ENCODE results near the gene TBC1D8. TPM values are rescaled to one million over a fixed set of nuclear protein-coding genes. Genes with fewer than 3 reads are reported as not detected.

TBC1D8 gene
- total and polyA plus RNA-seq, 2 experiments from 2014 or later: 18.0 to 36.9 TPM

- TF ChIP-seq, protein P1, sequence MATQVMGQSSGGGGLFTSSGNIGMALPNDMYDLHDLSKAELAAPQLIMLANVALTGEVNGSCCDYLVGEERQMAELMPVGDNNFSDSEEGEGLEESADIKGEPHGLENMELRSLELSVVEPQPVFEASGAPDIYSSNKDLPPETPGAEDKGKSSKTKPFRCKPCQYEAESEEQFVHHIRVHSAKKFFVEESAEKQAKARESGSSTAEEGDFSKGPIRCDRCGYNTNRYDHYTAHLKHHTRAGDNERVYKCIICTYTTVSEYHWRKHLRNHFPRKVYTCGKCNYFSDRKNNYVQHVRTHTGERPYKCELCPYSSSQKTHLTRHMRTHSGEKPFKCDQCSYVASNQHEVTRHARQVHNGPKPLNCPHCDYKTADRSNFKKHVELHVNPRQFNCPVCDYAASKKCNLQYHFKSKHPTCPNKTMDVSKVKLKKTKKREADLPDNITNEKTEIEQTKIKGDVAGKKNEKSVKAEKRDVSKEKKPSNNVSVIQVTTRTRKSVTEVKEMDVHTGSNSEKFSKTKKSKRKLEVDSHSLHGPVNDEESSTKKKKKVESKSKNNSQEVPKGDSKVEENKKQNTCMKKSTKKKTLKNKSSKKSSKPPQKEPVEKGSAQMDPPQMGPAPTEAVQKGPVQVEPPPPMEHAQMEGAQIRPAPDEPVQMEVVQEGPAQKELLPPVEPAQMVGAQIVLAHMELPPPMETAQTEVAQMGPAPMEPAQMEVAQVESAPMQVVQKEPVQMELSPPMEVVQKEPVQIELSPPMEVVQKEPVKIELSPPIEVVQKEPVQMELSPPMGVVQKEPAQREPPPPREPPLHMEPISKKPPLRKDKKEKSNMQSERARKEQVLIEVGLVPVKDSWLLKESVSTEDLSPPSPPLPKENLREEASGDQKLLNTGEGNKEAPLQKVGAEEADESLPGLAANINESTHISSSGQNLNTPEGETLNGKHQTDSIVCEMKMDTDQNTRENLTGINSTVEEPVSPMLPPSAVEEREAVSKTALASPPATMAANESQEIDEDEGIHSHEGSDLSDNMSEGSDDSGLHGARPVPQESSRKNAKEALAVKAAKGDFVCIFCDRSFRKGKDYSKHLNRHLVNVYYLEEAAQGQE (IDR thresholded peaks at IDR 0.05; ENCODE audit: unreplicated experiment): no peak
- TF ChIP-seq ZNF114 (CRISPR knock-in tag; IDR thresholded peaks at IDR 0.05) (no peak), EZH2 (IDR thresholded peaks at IDR 0.05; ENCODE audit: low read depth, unreplicated experiment) (no peak), CTCF (conservative IDR thresholded peaks at IDR 0.05; ENCODE audit: low read depth in 2 of 2) (no peak), STAT1 (IDR thresholded peaks at IDR 0.05; ENCODE audit: unreplicated experiment) (no peak)
These were observed 17.6 kb downstream of the TBC1D8 start (continued) for GRCh38 chr2:101133492-101134100.

GRCh38 chr2:101132202-101132601, 19.0 kb downstream of the TBC1D8 start:
- Mint-ChIP-seq H3K4me1 (peaks cover 34% of the 10 kb centered on the region), H3K9me3 (no peaks in the 10 kb centered on the region), H3K27me3 (ENCODE audit: insufficient read depth, low read depth, poor library complexity) (peaks cover 3% of the 10 kb centered on the region), H3K36me3 (ENCODE audit: low read depth) (peaks cover 6% of the 10 kb centered on the region; the same call in 1 of the 3 replicates), H3K27ac (no peak overlapping the region), H3K4me3 (no peak overlapping the region)
- H3K27ac ChIP-seq (ENCODE audit: low read depth): no peak overlapping the region
- DNase-seq (ENCODE audit: low spot score) (no peak), ATAC-seq (no peak)
- no peaks in the 10 kb centered on the region for H3F3A ChIP-seq (replicated peaks; ENCODE audit: low read depth)
- no peaks in the 10 kb centered on the region for H3K27me3 ChIP-seq (ENCODE audit: insufficient read depth)
- H2AFZ ChIP-seq: no peak overlapping the region
- H3K36me3 ChIP-seq (ENCODE audit: insufficient read depth): no peaks in the 10 kb centered on the region
- peaks cover 99% of the 10 kb centered on the region for H3K79me2 ChIP-seq (replicated peaks; ENCODE audit: insufficient read depth)
- no peak overlapping the region for H3K4me3 ChIP-seq
- H3K4me1 ChIP-seq (ENCODE audit: insufficient read depth): peaks cover 33% of the 10 kb centered on the region
- H4K20me1 ChIP-seq (replicated peaks; ENCODE audit: insufficient read depth): peaks cover 27% of the 10 kb centered on the region
- no peak overlapping the region for H3K4me2 ChIP-seq
- TF ChIP-seq, protein P1 (IDR thresholded peaks at IDR 0.05; ENCODE audit: unreplicated experiment): no peak
- TF ChIP-seq STAT1 (IDR thresholded peaks at IDR 0.05; ENCODE audit: unreplicated experiment): no peak
- TF ChIP-seq NANOG (IDR thresholded peaks at IDR 0.05; ENCODE audit: borderline replicate concordance): no peak
- no peak for TF ChIP-seq CREB1 (CRISPR knock-in tag; IDR thresholded peaks at IDR 0.05; ENCODE audit: low read depth)
- TF ChIP-seq, protein P2, sequence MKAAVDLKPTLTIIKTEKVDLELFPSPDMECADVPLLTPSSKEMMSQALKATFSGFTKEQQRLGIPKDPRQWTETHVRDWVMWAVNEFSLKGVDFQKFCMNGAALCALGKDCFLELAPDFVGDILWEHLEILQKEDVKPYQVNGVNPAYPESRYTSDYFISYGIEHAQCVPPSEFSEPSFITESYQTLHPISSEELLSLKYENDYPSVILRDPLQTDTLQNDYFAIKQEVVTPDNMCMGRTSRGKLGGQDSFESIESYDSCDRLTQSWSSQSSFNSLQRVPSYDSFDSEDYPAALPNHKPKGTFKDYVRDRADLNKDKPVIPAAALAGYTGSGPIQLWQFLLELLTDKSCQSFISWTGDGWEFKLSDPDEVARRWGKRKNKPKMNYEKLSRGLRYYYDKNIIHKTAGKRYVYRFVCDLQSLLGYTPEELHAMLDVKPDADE (IDR thresholded peaks at IDR 0.05): no peak
- no peak for TF ChIP-seq POLR2AphosphoS5 (IDR thresholded peaks at IDR 0.05; ENCODE audit: low read depth)
- TF ChIP-seq JUNB (IDR thresholded peaks at IDR 0.05; ENCODE audit: unreplicated experiment): no peak
- no peak for TF ChIP-seq EZH2 (IDR thresholded peaks at IDR 0.05; ENCODE audit: low read depth, unreplicated experiment)
- TF ChIP-seq ZNF331 (CRISPR knock-in tag; IDR thresholded peaks at IDR 0.05; ENCODE audit: low read depth): no peak
- no peaks in the 10 kb centered on the region for H3K9me2 ChIP-seq (ENCODE audit: insufficient read depth)

All from GM23338 (cell line).